Esophagus squamous epithelium (tissue), 4 donors: ENCODE results near the gene KCNQ1.

ENCODE experiments used
- POLR2A ChIP-seq, 4 donors: fragments of 450-650 bp; IDR thresholded peaks; one replicate each; pipeline ENCODE4 v1.6.1; 2017; ENCODE audit warnings: antibody characterized with exemption in 4 of 4, mild to moderate bottlenecking in 4 of 4, moderate library complexity in 3 of 4
- TF ChIP-seq, protein P1 (sequence below), 6 experiments: fragments of 450-650 bp in 4 of 6; fragments of 200-600 bp in 2 of 6; sonication (generic) in 2 of 6; IDR thresholded peaks; one replicate each; pipeline ENCODE4 v1.5.1; 2016 to 2019; ENCODE audit warnings: antibody characterized with exemption in 6 of 6, mild to moderate bottlenecking in 4 of 6, moderate library complexity in 4 of 6

DNA sequence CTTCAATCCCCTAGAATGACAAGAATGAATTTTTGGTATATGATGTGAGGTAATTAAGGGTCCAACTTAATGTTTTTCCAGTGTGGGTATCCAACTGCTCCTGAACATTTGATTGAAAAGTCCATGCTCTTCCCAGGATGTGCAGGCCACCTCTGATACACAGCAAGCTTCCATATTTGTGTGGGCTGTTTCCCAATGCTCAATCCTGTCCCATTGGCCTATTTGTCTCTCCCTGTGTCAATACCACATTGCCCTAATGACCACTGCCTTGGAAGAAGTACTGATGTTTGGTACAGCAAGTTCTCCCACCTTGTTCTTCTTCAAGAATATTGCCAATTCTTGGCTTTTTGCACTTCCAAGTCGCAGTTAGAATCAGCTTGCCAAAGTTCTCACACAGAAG is 212.1 kb downstream of the KCNQ1 start:
- no peak for TF ChIP-seq POLR2A (IDR thresholded peaks at IDR 0.05)
- TF ChIP-seq, protein P1, sequence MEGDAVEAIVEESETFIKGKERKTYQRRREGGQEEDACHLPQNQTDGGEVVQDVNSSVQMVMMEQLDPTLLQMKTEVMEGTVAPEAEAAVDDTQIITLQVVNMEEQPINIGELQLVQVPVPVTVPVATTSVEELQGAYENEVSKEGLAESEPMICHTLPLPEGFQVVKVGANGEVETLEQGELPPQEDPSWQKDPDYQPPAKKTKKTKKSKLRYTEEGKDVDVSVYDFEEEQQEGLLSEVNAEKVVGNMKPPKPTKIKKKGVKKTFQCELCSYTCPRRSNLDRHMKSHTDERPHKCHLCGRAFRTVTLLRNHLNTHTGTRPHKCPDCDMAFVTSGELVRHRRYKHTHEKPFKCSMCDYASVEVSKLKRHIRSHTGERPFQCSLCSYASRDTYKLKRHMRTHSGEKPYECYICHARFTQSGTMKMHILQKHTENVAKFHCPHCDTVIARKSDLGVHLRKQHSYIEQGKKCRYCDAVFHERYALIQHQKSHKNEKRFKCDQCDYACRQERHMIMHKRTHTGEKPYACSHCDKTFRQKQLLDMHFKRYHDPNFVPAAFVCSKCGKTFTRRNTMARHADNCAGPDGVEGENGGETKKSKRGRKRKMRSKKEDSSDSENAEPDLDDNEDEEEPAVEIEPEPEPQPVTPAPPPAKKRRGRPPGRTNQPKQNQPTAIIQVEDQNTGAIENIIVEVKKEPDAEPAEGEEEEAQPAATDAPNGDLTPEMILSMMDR (IDR thresholded peaks at IDR 0.05) = no peak
